Smooth muscle cell (in vitro differentiated cells): ENCODE data around the gene TMED9. TPM values are rescaled to one million over a fixed set of nuclear protein-coding genes. Genes with fewer than 3 reads are reported as not detected.

Source experiments
- DNase-seq: peaks from one replicate; lab custom pipeline; 2025; ENCODE audit not compliant: unreplicated experiment; lab: John Stamatoyannopoulos, UW
- H2AFZ ChIP-seq: fragments of 200-600 bp; sonication (generic); 2 replicates; pipeline ENCODE4 v1.6.0; 2016; ENCODE audit warnings: antibody characterized with exemption, low read depth, mild to moderate bottlenecking
- H3F3A ChIP-seq: fragments of 200-600 bp; sonication (generic); 2 replicates; pipeline ENCODE4 v1.6.0; 2017; ENCODE audit warnings: antibody characterized with exemption, low read depth
- H3K27ac ChIP-seq: fragments of 200-600 bp; sonication (generic); 2 replicates; pipeline ENCODE4 v1.5.1; 2016; ENCODE audit warnings: low read depth, mild to moderate bottlenecking
- H3K27me3 ChIP-seq: fragments of 200-600 bp; sonication (generic); 2 replicates; pipeline ENCODE4 v1.6.1; 2016; ENCODE audit warnings: low read depth, mild to moderate bottlenecking
- H3K36me3 ChIP-seq: fragments of 200-600 bp; sonication (generic); 2 replicates; pipeline ENCODE4 v1.5.1; 2016; ENCODE audit warnings: low read depth
- H3K4me1 ChIP-seq: fragments of 200-600 bp; sonication (generic); 2 replicates; pipeline ENCODE4 v1.5.1; 2016; ENCODE audit warnings: low read depth
- H3K4me2 ChIP-seq: fragments of 200-600 bp; sonication (generic); 2 replicates; pipeline ENCODE4 v1.6.0; 2016; ENCODE audit warnings: mild to moderate bottlenecking
- H3K4me3 ChIP-seq: fragments of 200-600 bp; sonication (generic); 2 replicates; pipeline ENCODE4 v1.5.1; 2016; ENCODE audit warnings: mild to moderate bottlenecking
- H3K79me2 ChIP-seq: fragments of 200-600 bp; sonication (generic); 2 replicates; pipeline ENCODE4 v1.6.0; 2016; ENCODE audit warnings: low read depth, mild to moderate bottlenecking
- H3K9ac ChIP-seq: fragments of 200-600 bp; sonication (generic); 2 replicates; pipeline ENCODE4 v1.6.0; 2016; ENCODE audit warnings: low read depth
- H3K9me3 ChIP-seq: fragments of 200-600 bp; sonication (generic); replicated peaks from 2 replicates; pipeline ENCODE4 v1.5.1; 2016; ENCODE audit warnings: low read depth
- H4K20me1 ChIP-seq: fragments of 200-600 bp; sonication (generic); 2 replicates; pipeline ENCODE4 v1.6.0; 2016; ENCODE audit warnings: low read depth
- WGBS: methylation state at CpG from one replicate; pipeline ENCODE4 v1.1.7; 2016; ENCODE audit warnings: low lambda C conversion rate; 5-methylcytosine and 5-hydroxymethylcytosine counted together
- polyA plus RNA-seq: library from polyadenylated mRNA; unstranded; fragments of >200 nt; fragmentation: Nextera tagmentation; extraction: Ambion mirVana; gene quantifications from 2 replicates; pipeline ENCODE4 v1.2.1, GENCODE V29; 2016
- total RNA-seq: library from RNA; depleted of rRNA; stranded (reverse); fragments of >200 nt; gene quantifications from 2 replicates; pipeline ENCODE4 v1.2.3, GENCODE V29; 2014
- TF ChIP-seq, protein P1 (sequence below): fragments of 200-600 bp; sonication (generic); IDR thresholded peaks from 2 replicates; pipeline ENCODE4 v1.5.1; 2017; ENCODE audit warnings: borderline replicate concordance, mild to moderate bottlenecking, antibody characterized with exemption; ENCODE audit not compliant: insufficient read depth, poor library complexity, severe bottlenecking

TMED9 gene
- total and polyA plus RNA-seq, 2 experiments from 2014 or later = 224 to 662 TPM

DNA sequence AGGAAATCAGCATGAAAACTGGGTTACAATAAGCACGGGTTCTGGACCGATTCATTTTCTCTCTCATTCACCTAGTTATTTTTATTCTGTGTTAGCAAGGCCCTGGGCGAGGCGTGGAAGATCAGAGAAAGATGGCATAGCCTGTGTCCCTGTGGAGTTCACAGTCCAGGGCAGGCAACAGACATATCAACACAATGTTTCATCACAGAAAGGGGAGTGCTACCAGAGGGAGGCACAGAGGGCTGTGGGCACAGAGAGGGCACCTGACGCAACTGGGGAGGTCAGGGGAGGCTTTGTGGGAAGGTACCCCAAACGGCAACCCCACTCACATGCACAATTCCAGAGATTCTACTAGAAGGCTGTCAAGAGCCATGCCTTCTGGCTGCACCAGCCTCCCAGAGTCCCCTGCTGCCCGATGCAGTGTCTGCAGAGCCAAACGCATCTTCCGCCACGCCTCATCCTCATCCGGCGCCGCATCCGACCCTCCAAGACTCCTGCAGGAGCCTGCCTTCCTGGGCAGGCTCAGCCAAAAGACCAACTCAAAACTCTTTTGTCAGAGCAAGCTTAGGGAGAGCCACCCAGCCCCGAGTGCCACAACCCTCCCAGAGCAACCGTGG lies 39.1 kb upstream of the TMED9 start:
- WGBS = 62% methylated on average over 16 of the region's 16 CpGs
- Histone ChIP-seq H3K9ac (peak overlapping the region; percentile 65), H3K9me3 (no peaks in the 10 kb centered on the region), H3K27ac (peak overlapping the region; percentile 19), H2AFZ (no peak overlapping the region), H3K36me3 (no peaks in the 10 kb centered on the region), H3K4me2 (peak overlapping the region; percentile 98), H3F3A (peaks cover 5% of the 10 kb centered on the region), H4K20me1 (peaks cover 58% of the 10 kb centered on the region), H3K79me2 (peaks cover 66% of the 10 kb centered on the region), H3K27me3 (no peaks in the 10 kb centered on the region), H3K4me1 (peaks cover 19% of the 10 kb centered on the region), H3K4me3 (peak overlapping the region; percentile 89)
- TF ChIP-seq, protein P1, sequence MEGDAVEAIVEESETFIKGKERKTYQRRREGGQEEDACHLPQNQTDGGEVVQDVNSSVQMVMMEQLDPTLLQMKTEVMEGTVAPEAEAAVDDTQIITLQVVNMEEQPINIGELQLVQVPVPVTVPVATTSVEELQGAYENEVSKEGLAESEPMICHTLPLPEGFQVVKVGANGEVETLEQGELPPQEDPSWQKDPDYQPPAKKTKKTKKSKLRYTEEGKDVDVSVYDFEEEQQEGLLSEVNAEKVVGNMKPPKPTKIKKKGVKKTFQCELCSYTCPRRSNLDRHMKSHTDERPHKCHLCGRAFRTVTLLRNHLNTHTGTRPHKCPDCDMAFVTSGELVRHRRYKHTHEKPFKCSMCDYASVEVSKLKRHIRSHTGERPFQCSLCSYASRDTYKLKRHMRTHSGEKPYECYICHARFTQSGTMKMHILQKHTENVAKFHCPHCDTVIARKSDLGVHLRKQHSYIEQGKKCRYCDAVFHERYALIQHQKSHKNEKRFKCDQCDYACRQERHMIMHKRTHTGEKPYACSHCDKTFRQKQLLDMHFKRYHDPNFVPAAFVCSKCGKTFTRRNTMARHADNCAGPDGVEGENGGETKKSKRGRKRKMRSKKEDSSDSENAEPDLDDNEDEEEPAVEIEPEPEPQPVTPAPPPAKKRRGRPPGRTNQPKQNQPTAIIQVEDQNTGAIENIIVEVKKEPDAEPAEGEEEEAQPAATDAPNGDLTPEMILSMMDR = no peak
- no peak for DNase-seq

DNA sequence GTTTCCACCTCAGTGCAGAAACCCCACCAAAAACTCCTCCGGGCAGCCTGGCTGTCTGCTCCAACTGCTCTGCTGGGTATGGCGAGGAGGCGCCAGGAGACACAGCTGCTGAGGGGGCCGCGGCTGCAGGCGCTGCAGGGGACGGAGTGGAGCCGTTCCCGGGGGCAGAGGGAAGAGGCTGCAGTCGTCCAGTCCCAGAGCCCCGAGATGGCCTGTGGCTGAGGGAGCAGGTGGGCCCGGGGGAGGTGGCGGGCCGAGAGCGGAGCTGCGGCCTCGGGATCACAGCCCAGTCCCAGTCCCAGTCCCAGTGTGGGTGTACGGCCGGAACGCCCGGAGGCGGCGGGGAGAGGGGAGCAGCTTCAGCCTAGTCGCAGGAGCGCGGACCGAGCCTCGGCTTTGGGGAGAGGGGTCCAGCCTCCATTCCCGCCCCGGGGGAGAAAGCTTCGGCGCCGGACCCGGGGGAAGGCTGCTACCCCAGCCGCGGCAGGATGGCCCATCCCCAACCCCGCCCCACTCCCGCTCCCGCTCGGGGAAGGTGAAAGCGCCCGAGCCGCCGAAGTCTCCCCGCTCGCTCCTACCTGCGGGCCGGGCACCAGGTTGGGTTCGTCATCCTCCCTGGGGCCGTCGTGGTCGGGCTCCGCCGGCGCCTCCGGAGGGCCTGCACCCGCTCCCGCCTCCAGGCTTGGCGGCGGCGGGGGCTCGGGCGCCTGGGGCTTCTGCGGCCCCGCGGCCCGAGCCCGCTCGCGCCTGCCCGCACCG lies 38.2 kb upstream of the TMED9 start:
- Histone ChIP-seq H3F3A (peaks cover under 1% of the 10 kb centered on the region), H4K20me1 (peaks cover 49% of the 10 kb centered on the region), H3K4me2 (peak overlapping the region; percentile 98), H3K27me3 (no peaks in the 10 kb centered on the region), H3K9ac (peak overlapping the region; percentile 65), H3K4me3 (peak overlapping the region; percentile 89), H3K9me3 (no peaks in the 10 kb centered on the region), H3K79me2 (peaks cover 58% of the 10 kb centered on the region), H2AFZ (peak overlapping the region; percentile 25), H3K4me1 (peaks cover 19% of the 10 kb centered on the region), H3K36me3 (no peaks in the 10 kb centered on the region), H3K27ac (peak overlapping the region; percentile 19)
- under 1% methylated on average over 35 of the region's 72 CpGs for WGBS
- TF ChIP-seq, protein P1 = no peak
- no peak for DNase-seq

- H3K79me2 ChIP-seq = peaks cover 51% of the 10 kb centered on the region
- H3K4me2 ChIP-seq = peak within 1 kb of the TSS; percentile 98
- peaks cover 42% of the 10 kb centered on the region for H4K20me1 ChIP-seq
- H3K36me3 ChIP-seq = no peaks in the 10 kb centered on the region
- WGBS = 17% methylated on average over 37 of the region's 49 CpGs
- no peaks in the 10 kb centered on the region for H3F3A ChIP-seq
- peak within 1 kb of the TSS; percentile 94 for H2AFZ ChIP-seq
- H3K27me3 ChIP-seq = no peaks in the 10 kb centered on the region
- H3K27ac ChIP-seq = peak within 1 kb of the TSS; percentile 19
- DNase-seq = peak; percentile 85
- no peaks in the 10 kb centered on the region for H3K9me3 ChIP-seq
- H3K4me1 ChIP-seq = peaks cover 19% of the 10 kb centered on the region
- TF ChIP-seq, protein P1 = no peak
- peak within 1 kb of the TSS; percentile 65 for H3K9ac ChIP-seq
- peak within 1 kb of the TSS; percentile 89 for H3K4me3 ChIP-seq
These were observed 37.4 kb upstream of the TMED9 start, which contains the start of gene FAM193B for GRCh38 chr5:177554474-177555111. Gene FAM193B, minus strand, starts transcription at chr5:177554563. Its CDS starts 105 bp downstream, at chr5:177554458.
